Tongue (tissue), 2 donors: Measurements from ENCODE around the gene ALG8. TPM values are rescaled to one million over a fixed set of nuclear protein-coding genes. Genes with fewer than 3 reads are reported as not detected.
"Not testable (repeated sequence)": the region's sequence is repeated elsewhere in the genome, so short reads cannot be mapped to it uniquely, and the experiment has no call there.

Experiments
- DNase-seq: peaks from one replicate; pipeline ENCODE4 v3.0.0-alpha.2; 2015
- total RNA-seq: library from RNA; depleted of rRNA; stranded (reverse); fragments of >200 nt; gene quantifications from one replicate; pipeline ENCODE4 v1.2.3, GENCODE V29; 2014

ALG8 gene
- total RNA-seq, 1 donor from 2014 or later: 17.8 TPM

DNA sequence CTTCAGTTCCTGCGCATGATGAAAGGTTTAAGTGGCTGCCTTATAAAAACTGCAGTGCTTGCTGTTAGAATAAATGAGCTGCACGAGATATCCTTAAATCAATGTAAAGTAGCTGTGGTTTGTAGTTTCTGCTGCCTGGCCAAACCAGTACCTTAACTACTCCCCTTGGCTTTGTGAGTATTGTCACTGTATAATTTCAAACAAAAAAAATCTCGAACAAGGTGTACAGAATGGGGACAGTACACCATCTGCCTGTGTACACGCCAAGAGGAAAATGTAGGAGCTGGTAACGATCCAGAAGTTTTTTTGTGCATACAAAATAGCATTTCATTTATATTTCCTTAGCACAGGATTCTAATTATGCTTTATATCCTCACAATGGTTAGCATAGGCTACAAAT, 39.2 kb downstream of the ALG8 start:
- DNase-seq: no peak

GRCh38 chr11:78099666-78100065, 39.8 kb downstream of the ALG8 start:
- DNase-seq: no peak

DNA sequence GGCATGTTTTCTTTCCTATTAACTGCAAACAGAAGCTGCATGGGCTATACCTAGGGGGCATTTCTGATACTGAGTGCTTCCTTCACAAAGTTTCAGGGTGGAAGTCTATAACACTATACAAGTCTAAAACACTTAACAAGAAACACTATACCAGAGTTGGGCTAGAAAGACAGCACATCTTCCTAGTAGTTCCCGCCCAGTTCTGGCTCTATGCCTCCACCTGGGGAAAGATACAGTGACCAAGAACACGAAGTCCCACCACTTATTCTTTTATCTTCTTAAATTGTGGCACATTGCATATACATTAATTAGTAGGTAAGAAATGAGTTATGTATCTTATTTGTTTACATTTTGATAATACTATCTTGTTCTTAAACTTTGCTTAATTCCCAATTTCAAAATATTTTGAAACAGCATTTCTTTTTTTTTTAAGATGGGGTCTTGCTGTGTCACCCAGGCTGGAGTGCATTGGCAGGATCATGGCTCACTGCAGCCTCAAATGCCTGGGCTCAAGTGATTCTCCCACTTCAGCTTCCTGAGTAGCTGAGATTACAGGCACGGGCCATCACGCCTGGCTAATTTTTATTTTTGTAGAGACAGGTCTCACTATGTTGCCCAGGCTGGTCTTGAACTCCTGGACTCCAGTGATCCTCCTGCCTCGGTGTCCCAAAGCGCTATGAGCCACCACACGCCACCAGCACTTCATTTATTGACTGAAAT, 41.6 kb downstream of the ALG8 start:
- DNase-seq: no peak

DNA sequence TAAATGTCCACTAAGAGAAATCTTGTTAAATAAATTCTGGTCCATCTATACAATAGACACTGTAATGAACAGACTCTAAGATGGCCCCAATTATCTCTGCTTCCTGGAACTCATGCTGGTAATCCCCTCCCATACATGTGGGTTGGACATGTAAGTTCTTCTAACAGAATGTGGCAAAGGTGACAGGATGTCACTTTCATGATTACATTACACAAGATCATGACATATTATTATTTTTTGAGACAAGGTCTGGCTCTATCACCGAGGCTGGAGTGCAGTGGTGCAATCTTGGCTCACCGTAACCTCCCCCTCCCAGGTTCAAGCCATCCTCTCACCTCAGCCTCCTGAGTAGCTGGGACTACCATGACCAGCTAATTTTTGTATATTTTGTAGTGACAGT, 45.2 kb downstream of the ALG8 start:
- no peak for DNase-seq

DNA sequence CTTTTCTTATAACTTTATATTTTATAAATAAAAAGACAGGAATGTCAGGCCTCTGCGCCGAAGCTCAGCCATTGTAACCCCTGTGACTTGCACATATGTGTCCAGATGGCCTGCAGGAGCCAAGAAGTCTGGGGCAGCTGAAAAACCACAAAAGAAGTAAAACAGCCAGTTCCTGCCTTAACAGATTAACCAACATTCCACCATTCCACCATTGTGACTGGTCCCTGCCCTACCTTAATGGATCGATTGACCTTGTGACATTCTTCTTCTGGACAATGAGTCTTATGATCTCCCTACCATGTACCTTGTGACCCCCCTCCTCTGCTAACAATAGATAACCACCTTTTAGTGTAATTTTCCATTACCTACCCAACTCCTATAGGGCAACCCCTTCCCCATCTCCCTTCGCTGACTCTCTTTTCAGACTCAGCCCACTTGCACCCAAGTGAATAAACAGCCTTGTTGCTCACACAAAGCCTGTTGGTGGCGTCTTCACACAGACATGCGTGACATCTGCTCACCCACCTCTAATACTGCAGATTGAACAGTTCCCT, 52.8 kb downstream of the ALG8 start:
- not testable (repeated sequence) for DNase-seq

GRCh38 chr11:78085972-78086371, 53.5 kb downstream of the ALG8 start:
- no peak for DNase-seq

- DNase-seq: not testable (repeated sequence)
These were observed 54.9 kb downstream of the ALG8 start for GRCh38 chr11:78084506-78084905.

- DNase-seq: no peak
These were observed 56.4 kb downstream of the ALG8 start for GRCh38 chr11:78083021-78083420.

GRCh38 chr11:78082146-78082545, 57.3 kb downstream of the ALG8 start:
- DNase-seq: no peak

DNA sequence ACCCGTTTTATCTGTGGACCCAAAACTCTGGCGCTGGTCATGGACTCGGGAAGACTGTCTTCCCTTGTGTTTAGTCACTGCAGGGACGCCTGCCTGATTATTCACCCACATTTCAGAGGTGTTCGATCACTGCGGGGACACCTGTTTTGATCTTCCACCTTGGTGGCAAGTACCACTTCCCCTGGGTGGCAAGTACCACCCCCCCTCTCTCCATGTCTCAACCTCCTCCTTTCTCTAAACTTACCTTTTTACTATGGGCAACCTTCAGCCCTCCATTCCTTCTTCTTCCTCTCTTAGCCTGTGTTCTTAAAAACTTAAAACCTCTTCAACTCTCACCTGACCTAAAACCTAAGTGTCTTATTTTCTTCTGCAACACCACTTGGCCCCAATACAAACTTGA, 57.8 kb downstream of the ALG8 start:
- no peak for DNase-seq

GRCh38 chr11:78080818-78081495, 58.5 kb downstream of the ALG8 start:
- no peak for DNase-seq

DNA sequence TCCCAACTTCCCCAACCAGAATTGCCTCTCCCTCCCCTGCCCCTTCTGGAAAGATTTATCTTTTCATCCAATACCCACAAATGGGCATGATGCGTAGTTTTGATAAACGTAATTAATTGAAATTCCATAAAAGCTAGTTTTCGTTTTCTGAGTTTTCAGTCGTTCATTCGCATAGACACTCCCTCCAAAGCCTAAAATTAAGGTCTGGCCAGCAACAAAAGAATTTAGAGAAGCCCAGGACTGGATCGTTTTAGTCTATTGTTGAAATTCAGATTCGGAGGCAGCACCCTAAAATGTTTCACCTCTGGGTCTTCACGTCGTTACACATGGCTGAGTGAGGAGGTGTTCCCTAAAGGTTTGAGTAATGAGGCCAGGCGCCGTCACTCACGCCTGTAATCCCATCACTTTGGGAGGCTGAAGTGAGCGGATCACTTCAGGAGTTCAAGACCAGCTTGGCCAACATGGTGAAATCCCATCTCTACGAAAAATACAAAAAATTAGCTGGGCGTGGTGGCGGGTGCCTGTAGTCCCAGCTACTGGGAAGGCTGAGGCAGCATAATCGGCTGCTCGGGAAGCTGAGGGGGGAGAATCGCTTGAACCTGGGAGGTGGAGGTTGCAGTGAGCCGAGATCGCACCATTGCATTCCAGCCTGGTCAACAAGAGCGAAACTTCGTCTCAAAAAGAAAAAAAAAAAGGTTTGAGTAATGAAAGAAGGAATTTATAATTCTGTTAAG, 59.2 kb downstream of the ALG8 start:
- no peak for DNase-seq

DNA sequence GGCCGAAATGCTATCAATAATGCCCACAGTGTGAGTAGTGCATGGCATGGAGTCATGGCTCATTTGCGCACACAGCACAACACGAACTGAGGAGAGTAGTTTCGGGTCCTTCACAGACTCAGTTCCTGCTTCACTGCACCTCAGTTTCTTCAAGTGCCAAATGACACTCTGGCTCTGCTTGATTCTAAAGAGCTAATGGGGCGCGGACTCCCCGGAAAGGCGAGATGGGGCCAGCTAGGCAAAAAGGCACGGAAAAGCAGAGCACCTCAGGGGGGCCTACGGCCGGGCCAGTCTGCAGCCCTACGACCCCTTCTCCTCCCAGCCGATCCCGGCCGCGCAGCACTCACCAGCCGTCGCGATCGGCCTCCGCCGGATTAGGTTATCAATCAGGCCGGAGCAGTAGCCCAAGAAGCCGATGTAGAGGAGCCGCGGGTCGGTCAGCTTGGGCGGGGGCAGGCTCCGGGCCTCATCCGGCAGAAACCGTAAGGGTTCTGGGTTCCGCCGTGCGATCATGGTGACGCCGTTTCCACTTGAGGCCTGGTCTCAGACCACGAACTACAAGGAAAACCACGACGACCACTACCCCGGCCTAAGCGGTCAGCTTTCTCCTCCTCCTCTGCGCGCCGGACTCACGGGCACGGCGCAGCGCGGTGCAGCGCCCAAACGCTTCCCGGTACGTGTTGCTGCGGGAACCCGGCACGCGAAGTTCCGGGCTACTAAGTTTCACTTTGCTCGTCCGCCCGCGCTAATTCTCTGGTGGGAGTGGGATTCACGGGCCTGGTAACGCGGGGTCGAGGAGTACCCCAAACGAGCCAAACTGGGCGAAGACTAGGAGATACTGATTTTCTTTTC, 60.0 kb downstream of the ALG8 start, which contains the start of gene NDUFC2:
NDUFC2 (minus strand) TSS at position 631 of the 852 bp plus-strand sequence; CDS start at position 513, 118 bp downstream.
- peak; percentile 88 for DNase-seq

DNA sequence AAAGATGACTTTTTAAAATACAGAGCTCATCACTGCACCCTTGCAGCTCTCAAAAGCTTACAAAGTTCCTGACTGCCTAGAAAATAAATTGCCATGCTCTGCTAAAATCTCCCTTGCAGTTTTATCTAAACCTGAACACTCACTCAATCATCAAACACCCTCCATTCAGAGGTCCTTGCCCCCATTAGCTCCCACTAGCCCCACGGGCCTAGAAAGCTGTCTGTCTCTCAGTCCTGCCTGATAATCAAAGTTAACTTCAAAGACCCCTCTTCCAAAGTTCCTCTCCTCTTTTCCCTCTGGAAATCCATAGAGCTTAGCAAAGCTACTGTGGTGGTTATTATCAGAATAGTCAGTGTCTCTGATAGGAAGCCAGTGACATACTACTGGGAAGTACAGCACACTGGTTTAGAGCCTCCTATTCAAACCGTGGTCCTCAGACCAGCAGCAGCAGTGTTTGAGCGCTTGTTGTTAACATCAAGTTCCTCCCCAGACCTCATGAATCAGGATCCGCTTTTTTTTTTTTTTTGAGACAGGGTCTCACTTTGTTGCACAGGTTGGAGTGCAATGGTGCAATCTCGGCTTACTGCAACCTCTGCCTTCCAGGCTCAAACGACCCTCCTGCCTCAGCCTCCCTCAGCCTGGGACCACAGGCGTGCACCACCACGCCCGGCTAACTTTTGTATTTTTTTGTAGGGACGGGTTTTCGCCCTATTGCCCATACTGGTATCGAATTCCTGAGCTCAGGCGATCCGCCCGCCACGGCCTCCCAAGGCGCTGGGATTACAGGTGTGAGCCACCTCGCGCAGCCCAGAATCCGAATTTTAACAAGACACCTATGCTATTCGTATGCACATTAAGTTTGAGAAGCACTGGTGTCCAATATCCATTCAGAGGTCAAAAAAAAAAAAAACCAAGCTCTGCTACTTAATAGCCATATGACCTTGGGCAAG, 60.9 kb downstream of the ALG8 start:
- DNase-seq: no peak

GRCh38 chr11:78077592-78077991, 61.8 kb downstream of the ALG8 start:
- DNase-seq: not testable (repeated sequence)

- no peak for DNase-seq
These were observed 62.6 kb downstream of the ALG8 start for GRCh38 chr11:78076733-78077403.

GRCh38 chr11:78074756-78075155, 64.7 kb downstream of the ALG8 start:
- DNase-seq: no peak

DNA sequence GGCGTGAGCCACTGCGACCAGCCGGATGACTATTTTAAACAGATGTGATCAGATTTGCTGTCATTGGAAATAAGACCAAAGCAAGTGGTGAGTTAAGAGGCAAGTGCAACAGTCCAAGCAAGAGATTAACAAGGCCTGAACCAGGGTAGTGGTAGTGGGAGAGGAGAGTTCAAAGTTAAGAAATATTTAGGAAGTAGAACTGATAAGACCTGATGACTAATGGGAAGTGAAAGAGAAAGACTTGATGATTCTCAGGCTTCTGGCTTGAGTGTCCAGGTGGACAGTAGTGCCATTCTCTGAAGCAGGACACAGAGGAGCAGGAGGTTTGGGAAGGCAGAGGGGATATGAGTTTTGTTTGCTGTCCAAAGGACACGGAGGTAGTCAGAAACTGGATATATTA, 67.0 kb downstream of the ALG8 start:
- no peak for DNase-seq

- no peak for DNase-seq
These were observed 67.7 kb downstream of the ALG8 start for GRCh38 chr11:78071717-78072116.

DNA sequence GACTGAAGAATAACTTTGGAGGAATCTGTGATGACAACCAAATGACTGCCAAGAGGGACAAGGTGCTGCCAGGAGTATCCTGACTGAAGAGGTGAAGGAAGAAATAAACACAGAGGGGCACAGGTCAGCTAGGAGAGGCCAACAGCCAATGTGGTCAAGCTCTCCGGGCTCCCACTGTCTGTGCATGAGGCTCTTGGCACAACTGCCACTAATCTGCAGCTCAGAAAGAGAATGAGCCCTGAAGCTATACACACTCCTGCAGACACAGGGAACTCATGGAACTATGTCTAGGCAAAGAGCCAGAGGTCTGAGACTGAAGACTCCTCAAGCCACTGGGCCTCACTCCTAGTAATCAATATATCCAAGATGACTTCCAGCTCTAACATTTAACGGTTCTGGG, 68.8 kb downstream of the ALG8 start:
- no peak for DNase-seq
